Measurements from ENCODE around the gene MAN2A2.
"Not testable (repeated sequence)": the region's sequence is repeated elsewhere in the genome, so short reads cannot be mapped to it uniquely, and the experiment has no call there.

Gene MAN2A2

GRCh38 chr15:90905306-90906180 is 2.4 kb downstream of the MAN2A2 start:
- DNase-seq (ENCODE audit: low spot score): no peak

- no peak for DNase-seq (ENCODE audit: low spot score)
These were observed 3.2 kb downstream of the MAN2A2 start for GRCh38 chr15:90906181-90906849.

GRCh38 chr15:90907051-90907660 is 4.1 kb downstream of the MAN2A2 start:
- DNase-seq (ENCODE audit: low spot score): no peak

- DNase-seq (ENCODE audit: low spot score): peak; percentile 63
These were observed 4.9 kb downstream of the MAN2A2 start for GRCh38 chr15:90907838-90908507.

- DNase-seq (ENCODE audit: low spot score): not testable (repeated sequence)
These were observed 6.3 kb downstream of the MAN2A2 start for GRCh38 chr15:90909449-90909848.

- DNase-seq (ENCODE audit: low spot score): no peak
These were observed 6.9 kb downstream of the MAN2A2 start for GRCh38 chr15:90909976-90910375.

GRCh38 chr15:90910441-90911301 is 7.6 kb downstream of the MAN2A2 start:
- DNase-seq (ENCODE audit: low spot score): no peak

- DNase-seq (ENCODE audit: low spot score): no peak
These were observed 8.2 kb downstream of the MAN2A2 start for GRCh38 chr15:90911302-90911623.

- DNase-seq (ENCODE audit: low spot score): no peak
These were observed 9.0 kb downstream of the MAN2A2 start for GRCh38 chr15:90911906-90912769.

GRCh38 chr15:90912770-90913075 is 9.6 kb downstream of the MAN2A2 start:
- no peak for DNase-seq (ENCODE audit: low spot score)

GRCh38 chr15:90913398-90913944 is 10.4 kb downstream of the MAN2A2 start:
- DNase-seq (ENCODE audit: low spot score): no peak

GRCh38 chr15:90914305-90915080 is 11.4 kb downstream of the MAN2A2 start:
- no peak for DNase-seq (ENCODE audit: low spot score)

- no peak for DNase-seq (ENCODE audit: low spot score)
These were observed 12.2 kb downstream of the MAN2A2 start for GRCh38 chr15:90915216-90915807.

- DNase-seq (ENCODE audit: low spot score): no peak
These were observed 12.8 kb downstream of the MAN2A2 start for GRCh38 chr15:90915808-90916440.

GRCh38 chr15:90916461-90916860 is 13.4 kb downstream of the MAN2A2 start:
- no peak for DNase-seq (ENCODE audit: low spot score)

GRCh38 chr15:90917569-90917968 is 14.5 kb downstream of the MAN2A2 start:
- no peak for DNase-seq (ENCODE audit: low spot score)

- DNase-seq (ENCODE audit: low spot score): no peak
These were observed 15.1 kb downstream of the MAN2A2 start for GRCh38 chr15:90918034-90918788.

- DNase-seq (ENCODE audit: low spot score): no peak
These were observed 15.7 kb downstream of the MAN2A2 start for GRCh38 chr15:90918835-90919234.
